RCC 7860 (cell line): ENCODE measurements around the gene TMEM131L.
"Not testable (repeated sequence)": the region's sequence is repeated elsewhere in the genome, so short reads cannot be mapped to it uniquely, and the experiment has no call there.

Experiments
- DNase-seq: peaks from one replicate; pipeline ENCODE4 v3.0.0-alpha.2; 2015; ENCODE audit warnings: low spot score
- FAIRE-seq: peaks from 2 replicates; lab custom pipeline; 2012; peaks lifted over from hg19 to GRCh38; lab: Jason Lieb, UNC

TMEM131L gene

DNA sequence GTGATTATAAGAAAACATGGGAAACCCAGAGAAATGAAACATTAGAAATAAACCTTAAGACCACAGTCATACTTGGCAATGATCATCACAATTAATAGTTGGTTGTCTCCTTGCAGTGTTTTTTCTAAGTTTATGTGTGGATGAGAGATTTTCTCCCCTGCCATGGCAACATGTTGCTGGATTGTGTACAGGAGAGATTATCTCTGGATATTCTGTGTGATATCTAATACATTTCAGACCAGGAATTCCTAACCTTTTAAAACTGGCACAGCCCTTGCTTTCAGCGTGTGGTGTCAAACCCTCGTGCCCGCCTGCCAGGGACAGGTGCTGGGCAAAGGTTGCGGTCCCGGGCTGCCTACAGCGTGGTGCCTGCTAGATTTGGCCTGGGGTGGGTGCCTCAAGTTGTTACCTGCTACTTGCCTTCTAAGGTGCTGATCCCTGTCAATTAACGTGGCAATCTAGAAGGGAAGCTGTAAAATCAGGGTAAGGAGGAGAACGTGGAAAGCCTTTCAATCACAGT is 100.5 kb downstream of the TMEM131L start:
- DNase-seq, result no peak
- no peak for FAIRE-seq

DNA sequence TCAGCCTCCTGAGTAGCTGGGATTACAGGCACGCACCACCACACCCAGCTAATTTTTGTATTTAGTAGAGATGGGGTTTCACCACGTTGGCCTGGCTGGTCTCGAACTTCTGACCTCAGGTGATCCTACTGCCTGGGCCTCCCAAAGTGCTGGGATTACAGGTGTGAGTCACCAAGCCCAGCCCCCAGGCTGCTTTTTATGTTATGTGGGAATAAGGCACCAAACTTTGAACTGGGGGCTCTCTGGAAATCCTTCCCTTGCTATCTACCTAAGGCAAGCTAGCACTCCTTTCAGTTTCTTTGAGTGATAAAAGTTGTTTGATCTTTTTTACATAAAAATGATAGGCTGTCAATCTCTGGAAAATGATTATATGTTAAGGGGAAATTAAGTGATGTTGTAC is 101.5 kb downstream of the TMEM131L start:
- DNase-seq, FAIRE-seq: not testable (repeated sequence)

DNA sequence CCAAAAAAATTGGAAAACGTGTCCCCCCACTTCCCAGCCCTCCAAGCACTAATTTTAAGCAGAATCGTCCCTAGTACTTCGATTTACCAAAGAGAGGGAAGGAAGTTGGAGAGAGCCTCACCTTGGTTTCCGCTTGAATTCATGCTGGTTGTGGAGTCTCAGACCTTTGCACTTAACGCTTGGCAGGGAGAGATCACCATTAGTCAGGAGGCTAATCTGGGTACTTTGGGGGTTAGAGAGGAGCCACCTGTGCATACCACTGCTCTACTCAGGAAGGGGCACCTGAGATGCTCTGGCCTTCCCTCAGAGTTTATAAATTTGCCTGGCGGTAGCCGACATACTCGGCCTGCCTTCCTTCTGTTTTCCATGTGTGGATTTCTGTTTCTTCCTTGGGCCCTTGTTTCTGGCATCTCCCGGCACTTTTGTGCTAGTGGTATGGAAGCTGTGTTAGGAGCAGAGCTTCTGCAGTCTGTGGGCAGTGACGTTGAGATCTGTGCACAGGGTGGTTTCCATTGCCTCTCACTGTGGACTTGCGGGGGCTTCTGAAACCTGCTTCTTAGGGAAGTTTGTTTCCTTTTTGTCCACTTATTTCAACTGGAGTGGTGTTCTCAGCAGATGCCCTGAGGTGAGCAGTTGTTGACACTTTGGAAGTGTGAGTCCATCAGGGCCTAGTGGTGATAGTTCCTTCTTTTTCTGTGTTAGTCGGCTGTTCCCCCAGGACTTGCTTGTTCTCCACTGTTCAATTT is 104.2 kb downstream of the TMEM131L start:
- FAIRE-seq (no peak), DNase-seq (no peak)

DNA sequence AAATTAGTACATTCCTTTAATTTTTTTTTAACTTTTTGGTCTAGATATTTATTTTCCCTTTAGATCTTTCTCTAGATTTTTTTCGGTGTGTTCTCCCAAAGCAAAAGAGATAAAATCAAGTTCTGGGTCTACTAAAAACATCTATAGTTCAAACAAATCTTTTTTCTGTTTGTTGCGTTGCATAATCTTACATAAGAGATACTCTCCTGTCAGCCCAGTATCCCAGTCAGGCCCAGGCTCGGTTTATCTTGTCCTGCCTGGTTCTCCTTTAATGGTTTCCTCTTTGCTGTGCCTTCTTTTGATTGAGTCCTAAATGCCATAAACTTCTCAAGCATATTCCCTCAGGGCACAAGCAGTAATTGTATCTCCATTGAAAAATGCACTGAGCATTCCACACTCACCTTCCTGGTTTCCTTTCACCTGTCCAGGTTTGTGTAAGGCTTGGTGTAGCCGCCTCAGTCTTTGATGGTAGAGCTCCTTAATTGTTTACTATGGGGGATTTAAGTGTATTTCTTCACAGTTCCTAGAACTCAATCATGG is 104.9 kb downstream of the TMEM131L start:
- FAIRE-seq (no peak), DNase-seq (no peak)

DNA sequence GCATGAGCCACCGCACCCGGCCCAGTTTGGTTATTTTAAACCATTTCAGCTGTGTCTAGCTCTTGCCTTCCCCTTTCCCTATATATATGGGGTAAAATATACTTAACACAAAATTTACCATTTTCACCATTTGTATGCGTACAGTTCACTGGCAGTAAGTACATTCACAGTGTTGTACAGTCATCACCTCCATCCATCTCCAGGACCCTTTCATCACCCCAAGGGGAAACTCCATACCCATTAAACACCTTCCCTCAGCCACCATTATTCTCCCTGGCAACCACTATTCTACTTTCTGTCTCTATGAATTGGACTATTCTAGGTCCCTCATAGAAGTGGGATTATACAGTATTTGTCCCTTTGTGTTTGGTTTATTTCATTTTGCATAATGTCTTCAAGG is 106.4 kb downstream of the TMEM131L start:
- FAIRE-seq (no peak), DNase-seq (no peak)

DNA sequence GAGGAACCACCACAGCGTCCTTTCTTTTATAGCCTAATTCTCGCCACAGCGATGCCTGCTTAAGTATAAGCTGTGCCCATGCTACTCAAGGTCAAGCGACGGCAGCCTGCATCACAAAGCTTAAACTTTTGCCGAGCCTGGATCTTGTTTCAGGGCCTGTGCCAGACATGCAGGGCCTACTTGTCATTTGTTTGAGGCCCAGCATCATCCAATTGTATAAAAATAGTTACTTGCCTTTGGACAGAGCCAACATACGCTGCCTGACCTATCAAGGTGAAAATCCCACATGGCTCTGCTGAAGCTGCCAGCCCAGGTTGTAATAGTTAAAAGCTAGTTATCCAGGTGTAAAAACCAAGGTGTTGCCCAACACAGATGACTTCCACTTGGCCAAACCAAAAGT is 107.1 kb downstream of the TMEM131L start:
- FAIRE-seq (no peak), DNase-seq (no peak)

DNA sequence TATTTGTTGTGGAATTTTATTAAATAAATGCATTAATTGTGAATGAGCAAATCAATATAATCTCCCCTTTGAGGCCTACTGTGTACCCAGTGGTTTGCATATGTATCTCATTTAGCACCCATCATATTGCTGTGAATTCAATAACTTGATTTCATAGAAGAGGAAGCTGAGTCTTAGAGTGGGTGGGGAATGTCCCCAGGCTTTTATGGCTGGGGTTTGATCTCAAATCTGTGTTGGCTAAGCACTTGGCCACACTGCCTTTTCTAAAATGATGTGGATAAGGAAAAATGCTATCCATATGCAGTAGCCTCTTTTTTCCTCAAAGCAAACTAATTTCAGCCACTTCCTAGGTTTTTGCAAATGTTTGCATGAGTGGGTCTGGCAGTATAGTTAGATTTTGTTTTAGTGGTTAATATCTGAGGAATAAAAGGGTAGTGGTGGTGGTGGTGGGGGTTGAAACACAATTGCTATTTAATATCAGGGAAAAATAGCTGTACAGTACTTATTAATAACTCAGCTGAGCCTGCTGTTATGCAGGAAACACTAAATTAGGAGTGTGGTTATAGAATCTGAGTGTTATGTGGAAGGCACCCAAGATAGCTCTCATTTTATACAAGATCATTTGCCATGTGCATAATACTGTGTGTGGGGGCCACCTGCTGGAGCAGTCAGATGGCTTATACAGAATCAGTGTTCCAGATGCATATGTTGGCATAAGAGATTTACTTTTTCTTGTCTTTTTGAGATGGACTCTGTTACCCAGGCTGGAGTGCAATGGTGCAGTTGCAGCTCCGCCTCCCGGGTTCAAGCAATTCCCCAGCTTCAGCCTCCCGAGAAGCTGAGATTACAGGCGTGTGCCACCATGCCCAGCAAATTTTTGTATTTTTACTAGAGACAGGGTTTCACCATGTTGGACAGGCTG is 108.0 kb downstream of the TMEM131L start:
- no peak for FAIRE-seq
- peak; percentile 17 for DNase-seq

DNA sequence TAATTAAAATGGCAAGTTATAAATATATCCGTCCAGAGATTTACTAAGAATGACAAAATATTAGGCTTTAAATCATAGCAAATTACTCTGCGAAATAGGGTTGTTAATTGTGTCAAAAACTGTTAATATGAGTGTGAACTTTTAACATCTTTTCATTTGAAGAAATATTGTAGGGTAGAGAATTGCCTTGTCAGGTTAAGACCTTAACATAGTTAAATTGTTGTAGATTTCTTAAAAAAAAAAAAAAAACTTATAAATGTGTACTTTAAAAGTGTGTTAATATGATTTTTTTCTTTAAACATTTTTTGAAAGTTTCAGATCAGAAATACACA is 110.2 kb downstream of the TMEM131L start:
- DNase-seq (no peak), FAIRE-seq (no peak)

DNA sequence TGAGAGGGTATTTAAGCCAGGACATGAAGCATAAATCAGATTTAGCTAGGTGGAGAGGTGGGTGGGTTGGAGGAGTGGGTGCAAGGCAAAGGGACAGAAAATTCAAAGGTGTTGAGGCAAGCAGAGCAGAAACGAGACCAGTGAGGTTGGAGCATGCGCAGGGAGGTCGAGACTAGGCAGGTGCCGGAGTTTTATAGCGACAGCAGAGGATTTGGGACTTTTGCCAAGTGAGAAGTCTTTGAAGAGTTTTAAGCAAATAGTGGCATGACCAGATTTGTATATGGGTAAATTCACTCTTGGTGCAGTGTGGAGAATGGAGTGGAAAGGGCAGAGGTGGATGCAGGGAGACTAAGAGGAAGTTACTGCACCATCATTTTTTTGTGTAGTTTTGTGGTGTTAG is 110.9 kb downstream of the TMEM131L start:
- FAIRE-seq, result no peak

DNA sequence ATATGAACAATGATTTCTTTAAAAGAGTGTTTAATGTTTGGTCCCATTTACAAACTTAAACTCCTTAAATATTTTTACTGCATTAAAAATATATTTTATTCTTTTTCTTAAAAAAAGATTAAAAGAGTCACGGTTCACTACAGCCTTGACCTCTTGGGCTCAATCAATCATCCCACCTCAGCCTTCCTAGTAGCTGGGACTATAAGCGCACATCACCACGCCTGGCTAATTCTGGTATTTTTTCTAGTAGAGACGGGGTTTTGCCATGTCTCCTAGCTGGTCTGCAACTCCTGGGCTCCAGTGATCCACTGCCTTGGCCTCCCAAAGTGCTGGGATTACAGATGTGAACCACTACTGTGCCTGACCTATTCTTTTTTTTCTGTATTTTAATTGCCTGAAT is 113.2 kb downstream of the TMEM131L start:
- DNase-seq (no peak), FAIRE-seq (no peak)

More for the DNA sequence above, 110.9 kb downstream of the TMEM131L start:
- no peak for DNase-seq

DNA sequence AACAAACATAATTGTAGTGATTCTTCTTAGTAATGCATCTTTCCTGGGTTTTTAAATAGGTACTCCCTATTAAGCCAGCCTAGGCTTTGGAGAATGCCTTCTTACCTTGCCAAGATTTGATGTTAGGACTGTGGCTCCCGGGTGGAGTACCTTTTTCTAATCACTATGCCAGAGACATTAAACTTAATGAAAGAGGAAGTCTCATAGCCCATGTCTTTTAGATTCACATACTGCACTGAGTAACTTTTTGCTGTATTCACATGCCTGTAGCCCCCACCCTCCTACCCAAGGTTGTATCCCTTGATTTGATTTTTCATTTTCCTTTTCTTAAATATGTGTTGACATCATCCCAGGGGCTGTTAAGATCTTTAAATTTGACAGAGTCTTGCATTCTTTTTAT is 113.7 kb downstream of the TMEM131L start:
- no peak for FAIRE-seq

DNA sequence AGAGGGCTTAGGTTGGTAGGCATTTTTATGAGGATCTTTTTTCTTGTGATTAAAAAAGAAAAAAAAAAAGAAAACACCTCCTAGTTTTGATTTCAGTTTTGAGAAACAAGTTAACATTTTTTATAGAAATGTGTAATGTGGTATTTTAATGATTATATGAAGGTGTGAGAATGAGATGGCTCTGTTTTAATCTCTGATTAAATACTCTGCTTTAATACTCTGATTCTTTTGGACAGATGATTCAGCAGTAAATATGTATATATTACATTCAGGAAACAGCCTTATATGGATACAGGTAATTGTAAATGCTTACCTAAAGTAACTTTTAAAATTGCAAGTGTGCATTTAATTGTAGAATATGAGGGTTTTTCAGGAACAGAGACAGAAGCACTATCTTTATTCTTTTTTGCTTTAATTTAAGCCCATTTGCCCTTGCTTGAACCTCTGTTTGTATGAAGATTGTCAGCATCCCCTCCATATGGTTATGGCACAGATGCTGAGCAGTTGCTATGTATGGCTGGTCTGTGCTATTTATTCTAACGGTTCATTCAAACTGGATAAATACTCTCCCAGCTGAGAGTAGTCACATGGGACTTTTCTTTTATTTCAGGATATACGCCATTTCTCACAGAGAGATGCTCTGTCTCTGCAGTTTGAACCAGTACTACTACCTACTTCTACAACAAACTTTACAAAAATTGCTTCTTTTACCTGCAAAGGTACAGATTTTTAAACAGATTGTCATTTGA is 117.0 kb downstream of the TMEM131L start:
- FAIRE-seq (no peak), DNase-seq (no peak)

More for the DNA sequence above, 113.7 kb downstream of the TMEM131L start:
- no peak for DNase-seq

DNA sequence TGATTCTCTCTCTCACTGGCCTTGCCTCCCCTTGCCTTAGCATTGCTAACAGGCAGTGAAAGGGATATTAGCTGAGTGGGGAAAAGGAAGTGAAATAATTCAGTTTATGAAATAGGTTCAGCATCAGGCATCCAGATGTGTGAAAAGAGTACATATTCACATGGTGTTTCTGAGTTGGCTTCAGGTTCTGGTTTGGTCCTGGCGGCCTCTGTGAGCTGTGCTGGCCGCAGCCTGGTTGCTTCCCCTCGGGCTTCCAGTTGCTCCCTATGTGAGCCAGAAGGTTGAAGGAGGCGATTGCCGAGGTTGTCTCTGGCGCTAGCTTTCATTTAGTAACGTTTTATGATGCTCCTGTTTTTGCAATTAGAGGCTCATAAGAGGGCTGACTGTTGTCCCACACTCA is 118.9 kb downstream of the TMEM131L start:
- no peak for DNase-seq
- FAIRE-seq, result no peak

DNA sequence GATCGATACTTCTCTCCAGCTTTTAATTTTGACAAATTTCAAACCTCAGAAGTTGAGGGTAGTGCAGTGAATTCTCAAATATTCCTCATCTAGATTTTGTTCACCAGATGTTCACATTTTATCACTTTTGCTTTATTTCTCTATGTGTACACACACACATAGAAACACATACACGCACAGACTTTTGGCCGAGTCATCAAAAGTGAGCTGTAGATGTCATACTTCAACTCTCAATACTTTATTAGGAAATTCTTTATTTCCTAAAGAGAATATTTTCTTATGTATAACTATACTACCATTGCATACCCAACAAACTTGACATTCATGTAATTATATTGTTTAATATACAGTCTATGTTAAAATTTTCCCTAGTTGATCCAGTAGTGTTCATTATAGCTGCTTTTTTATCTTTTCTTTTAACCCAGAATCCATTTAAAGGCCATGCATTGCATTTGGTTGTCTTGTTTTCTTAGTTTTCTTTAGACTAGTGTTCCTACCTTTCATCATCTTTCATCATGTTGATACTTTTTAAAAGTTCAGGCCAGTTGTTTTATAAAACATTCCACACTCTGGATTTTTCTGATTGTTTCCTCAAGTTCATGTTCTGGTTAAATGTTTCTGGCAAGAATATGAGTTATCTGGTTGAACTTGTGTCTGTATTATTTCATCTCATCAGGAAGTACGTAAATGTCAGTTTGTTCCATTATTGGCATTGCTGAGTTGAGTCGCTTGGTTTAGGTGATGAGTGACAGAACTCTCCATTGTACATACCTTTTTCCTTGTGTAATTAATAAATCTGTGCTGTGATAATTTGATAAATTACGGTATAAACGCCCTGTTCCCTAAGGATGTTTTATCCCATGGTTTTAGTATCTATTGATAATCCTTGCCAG is 123.8 kb downstream of the TMEM131L start:
- no peak for FAIRE-seq

DNA sequence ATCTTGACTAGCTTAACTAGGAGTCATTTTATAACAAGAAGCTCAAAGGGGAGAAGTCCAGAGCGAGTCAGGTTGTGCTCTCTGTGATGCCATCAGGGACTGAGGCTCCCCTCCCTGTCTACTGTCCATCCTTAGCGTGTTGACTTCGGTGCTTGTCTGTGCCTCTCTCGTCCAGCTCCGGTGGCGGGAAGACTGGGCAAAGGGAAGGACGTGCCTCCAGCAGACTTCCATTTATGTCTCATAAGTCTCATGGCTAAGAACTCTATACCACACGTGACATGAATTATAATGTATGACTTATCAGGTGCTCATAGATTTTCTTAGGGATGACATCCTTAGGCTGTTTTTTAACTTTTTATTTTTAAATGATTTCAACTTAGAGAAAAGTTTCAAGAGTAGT is 125.3 kb downstream of the TMEM131L start:
- FAIRE-seq (no peak), DNase-seq (no peak)

More for the DNA sequence above, 123.8 kb downstream of the TMEM131L start:
- DNase-seq, result no peak

DNA sequence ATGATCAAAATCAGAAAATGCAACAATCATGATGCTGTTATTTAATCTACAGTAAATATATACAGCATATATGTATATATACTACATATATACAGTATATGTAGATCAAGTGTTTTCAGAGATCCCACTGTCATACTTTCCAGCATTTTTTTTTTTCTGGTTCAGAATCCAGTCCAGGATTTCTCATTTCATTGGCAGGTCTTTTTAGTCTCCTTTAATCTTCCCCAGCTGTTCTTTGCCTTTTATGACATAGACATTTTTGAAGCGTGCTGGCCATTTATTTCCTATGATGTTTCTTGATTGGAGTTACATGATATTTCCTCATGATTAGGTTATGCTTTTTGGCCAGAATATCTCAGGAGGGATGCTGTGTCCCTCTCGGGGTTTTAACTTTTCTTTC is 125.9 kb downstream of the TMEM131L start:
- no peak for DNase-seq
- FAIRE-seq, result no peak

DNA sequence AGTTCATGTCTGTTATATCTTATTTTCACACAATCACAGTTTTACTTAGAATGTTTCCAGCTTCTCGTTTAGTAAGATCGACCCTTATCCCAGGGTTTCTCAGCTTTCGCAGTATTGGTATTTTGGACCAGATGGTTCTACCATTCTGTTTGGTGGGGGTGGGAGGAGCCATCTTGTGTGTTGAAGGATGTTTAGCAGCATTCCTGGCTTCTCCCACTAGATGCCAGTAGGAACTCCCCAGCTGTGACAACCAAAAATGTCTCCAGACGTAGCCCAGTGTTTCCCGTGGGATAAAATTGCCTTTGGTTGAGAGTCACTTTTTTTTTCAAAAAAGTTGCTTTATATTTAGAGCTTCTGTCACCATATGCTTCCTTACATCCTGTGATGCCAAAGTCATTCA is 127.0 kb downstream of the TMEM131L start:
- FAIRE-seq, result no peak
- DNase-seq, result no peak

DNA sequence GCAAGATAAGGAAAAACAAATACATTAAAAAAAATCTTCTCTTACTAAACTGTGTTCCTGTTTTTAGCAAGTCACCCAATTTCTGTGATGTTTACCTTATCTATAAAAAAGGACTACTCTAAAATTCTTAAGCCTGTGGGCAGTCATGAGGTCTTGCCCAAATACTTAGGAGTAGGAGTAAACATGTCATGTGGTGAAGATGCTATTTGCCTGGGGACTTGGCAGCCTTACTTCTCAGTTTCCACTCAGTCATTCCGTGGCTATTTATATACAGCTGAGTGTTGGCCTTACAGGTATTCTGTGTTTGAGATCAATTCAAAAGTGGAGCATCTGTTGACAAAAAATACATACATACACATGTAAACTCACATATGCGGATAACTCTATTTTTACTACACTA is 128.1 kb downstream of the TMEM131L start:
- DNase-seq, result no peak
- FAIRE-seq, result no peak

DNA sequence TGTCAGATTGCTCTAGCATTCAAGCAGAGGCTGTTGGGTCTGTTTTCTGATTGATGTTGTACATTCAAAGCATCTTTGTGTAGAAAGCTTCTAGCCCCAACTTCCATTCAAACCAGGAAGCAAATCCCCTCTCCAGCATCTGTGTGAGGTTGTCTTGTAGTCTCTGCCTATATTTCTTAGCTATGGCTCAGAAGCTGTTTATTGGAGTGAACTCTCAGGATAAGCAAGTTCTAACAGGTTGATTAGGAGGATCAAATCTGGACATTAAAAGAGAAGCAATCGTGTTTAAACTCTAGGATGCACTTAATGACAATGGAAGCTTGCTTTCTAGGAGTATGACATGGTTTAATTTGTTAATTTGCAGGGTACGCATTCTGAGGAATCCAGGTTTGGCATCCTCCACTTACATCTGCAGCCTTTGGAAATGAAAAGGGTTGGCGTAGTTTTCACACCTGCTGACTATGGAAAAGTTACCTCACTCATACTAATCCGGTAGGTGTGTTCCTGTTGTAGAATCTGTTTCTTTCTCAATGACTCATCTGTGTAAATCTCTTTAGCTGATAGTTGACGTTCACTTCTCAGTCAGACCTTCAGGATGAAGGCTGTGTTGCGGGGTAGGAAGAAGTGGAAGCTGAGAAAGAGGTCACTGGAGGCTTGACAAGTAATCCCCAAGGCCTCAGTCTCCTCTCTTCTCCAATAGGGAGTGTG is 129.9 kb downstream of the TMEM131L start:
- DNase-seq (no peak), FAIRE-seq (no peak)
